ENCODE data around the gene CENPH.
"Not testable (repeated sequence)": the region's sequence is repeated elsewhere in the genome, so short reads cannot be mapped to it uniquely, and the experiment has no call there.

Gene CENPH

GRCh38 chr5:69211200-69211599 is 21.8 kb downstream of the CENPH start:
- no peak for DNase-seq

GRCh38 chr5:69212022-69212421 is 22.6 kb downstream of the CENPH start:
- DNase-seq, result no peak

GRCh38 chr5:69213513-69214215 is 24.3 kb downstream of the CENPH start:
- DNase-seq, result no peak

GRCh38 chr5:69217151-69217511 is 27.7 kb downstream of the CENPH start:
- peak; percentile 19 for DNase-seq

GRCh38 chr5:69217548-69218526 is 28.5 kb downstream of the CENPH start:
- peak; percentile 98 for DNase-seq

- DNase-seq, result no peak
These were observed 30.6 kb downstream of the CENPH start for GRCh38 chr5:69219939-69220338.

- not testable (repeated sequence) for DNase-seq
These were observed 31.0 kb downstream of the CENPH start for GRCh38 chr5:69220371-69220770.

GRCh38 chr5:69220833-69221232 is 31.4 kb downstream of the CENPH start:
- not testable (repeated sequence) for DNase-seq

GRCh38 chr5:69224520-69224919 is 35.1 kb downstream of the CENPH start:
- no peak for DNase-seq

- no peak for DNase-seq
These were observed 36.5 kb downstream of the CENPH start for GRCh38 chr5:69225860-69226259.

- DNase-seq, result no peak
These were observed 40.8 kb downstream of the CENPH start for GRCh38 chr5:69230181-69230580.

- DNase-seq, result no peak
These were observed 41.9 kb downstream of the CENPH start for GRCh38 chr5:69231281-69231680.

GRCh38 chr5:69231851-69232250 is 42.5 kb downstream of the CENPH start:
- DNase-seq, result no peak

- DNase-seq, result peak; percentile 94
These were observed 45.3 kb downstream of the CENPH start, which contains the start of gene CDK7 for GRCh38 chr5:69234457-69235268. Gene CDK7, plus strand, starts transcription at chr5:69234886. Its CDS starts 90 bp downstream, at chr5:69234976.

GRCh38 chr5:69236733-69237132 is 47.4 kb downstream of the CENPH start:
- not testable (repeated sequence) for DNase-seq

- DNase-seq, result no peak
These were observed 48.5 kb downstream of the CENPH start for GRCh38 chr5:69237877-69238276.

GRCh38 chr5:69238760-69239251 is 49.4 kb downstream of the CENPH start:
- DNase-seq, result no peak

GRCh38 chr5:69242215-69242927 is 53.0 kb downstream of the CENPH start:
- DNase-seq, result no peak

- DNase-seq, result no peak
These were observed 55.6 kb downstream of the CENPH start for GRCh38 chr5:69245031-69245430.

GRCh38 chr5:69248019-69248418 is 58.6 kb downstream of the CENPH start:
- no peak for DNase-seq

GRCh38 chr5:69250593-69250992 is 61.2 kb downstream of the CENPH start:
- DNase-seq, result no peak

- DNase-seq, result no peak
These were observed 63.1 kb downstream of the CENPH start for GRCh38 chr5:69252437-69252836.

Measured in activated CD4-positive, alpha-beta T cell treated with anti-CD3 and anti-CD28 coated beads, Interleukin-10, Interleukin-2, amounts not matched to agents 100 ng/mL and 50 ng/mL, durations not matched to agents 16 hours and 8 hours (primary cell).